ENCODE data around the gene CD4.
A peak's percentile ranks its signal among the peaks of the same experiment; 100 is the strongest.

Gene CD4

GRCh38 chr12:6851153-6851920 lies 62.0 kb downstream of the CD4 start, which contains the start of gene CDCA3 (continued):
- TF ChIP-seq ZNF398 (tag by site-specific recombination; IDR thresholded peaks at IDR 0.05) (no peak), ZNF311 (tag by site-specific recombination; IDR thresholded peaks at IDR 0.05; ENCODE audit: borderline replicate concordance) (no peak), ZNF140 (tag by site-specific recombination; IDR thresholded peaks at IDR 0.05) (no peak), ZBTB8A (tag by site-specific recombination; IDR thresholded peaks at IDR 0.05) (no peak), ZNF677 (tag by site-specific recombination; IDR thresholded peaks at IDR 0.05) (no peak), ZNF214 (tag by site-specific recombination; IDR thresholded peaks at IDR 0.05; ENCODE audit: borderline replicate concordance) (no peak), PBX3 (CRISPR knock-in tag; IDR thresholded peaks at IDR 0.05) (peak; percentile 94), ZBTB21 (tag by site-specific recombination; IDR thresholded peaks at IDR 0.05) (no peak), ZNF112 (tag by site-specific recombination; IDR thresholded peaks at IDR 0.05) (no peak), ZBTB11 (tag by site-specific recombination; conservative IDR thresholded peaks at IDR 0.05; ENCODE audit: low read depth) (no peak), ZNF24 (tag by site-specific recombination; IDR thresholded peaks at IDR 0.05) (no peak; the same call in 1 of the 2 replicates), ZNF221 (tag by site-specific recombination; IDR thresholded peaks at IDR 0.05; ENCODE audit: borderline replicate concordance) (no peak), ZNF530 (tag by site-specific recombination; IDR thresholded peaks at IDR 0.05; ENCODE audit: low read depth) (no peak), ZNF350 (tag by site-specific recombination; IDR thresholded peaks at IDR 0.05) (no peak), ZNF366 (tag by site-specific recombination; conservative IDR thresholded peaks at IDR 0.05) (no peak), ZNF623 (tag by site-specific recombination; IDR thresholded peaks at IDR 0.05) (no peak), ZNF514 (tag by site-specific recombination; IDR thresholded peaks at IDR 0.05) (no peak), ZBTB48 (tag by site-specific recombination; IDR thresholded peaks at IDR 0.05) (no peak; the same call in 1 of the 2 replicates), ZNF174 (tag by site-specific recombination; IDR thresholded peaks at IDR 0.05) (no peak), ZNF585B (tag by site-specific recombination; IDR thresholded peaks at IDR 0.05) (no peak), ZNF223 (tag by site-specific recombination; IDR thresholded peaks at IDR 0.05) (no peak), INSM2 (tag by site-specific recombination; IDR thresholded peaks at IDR 0.05) (peak; percentile 48; the same call in 1 of the 2 replicates), ZBTB7A (tag by site-specific recombination; IDR thresholded peaks at IDR 0.05; ENCODE audit: low read depth) (peak; percentile 82), PRDM1 (tag by site-specific recombination; IDR thresholded peaks at IDR 0.05) (no peak), GFI1B (tag by site-specific recombination; IDR thresholded peaks at IDR 0.05) (no peak), ZNF175 (tag by site-specific recombination; IDR thresholded peaks at IDR 0.05) (no peak), ZNF513 (tag by site-specific recombination; IDR thresholded peaks at IDR 0.05) (no peak), ZFHX2 (tag by site-specific recombination; conservative IDR thresholded peaks at IDR 0.05) (peak; percentile 28), ZNF571 (tag by site-specific recombination; IDR thresholded peaks at IDR 0.05) (no peak), SP3 (tag by site-specific recombination; IDR thresholded peaks at IDR 0.05) (peak; percentile 77)
